Stimulated activated naive CD8-positive, alpha-beta T cell treated with anti-CD3 and anti-CD28 coated beads, Interleukin-15, Interleukin-2, amounts not matched to agents 100 ng/mL and 50 ng/mL, for 24 hours (primary cell): Measurements from ENCODE around the gene DLGAP3.
"Not testable (repeated sequence)": the region's sequence is repeated elsewhere in the genome, so short reads cannot be mapped to it uniquely, and the experiment has no call there.

Source experiments
- H3K27ac Mint-ChIP-seq: one replicate; pipeline ENCODE4 v1.8.0; 2021; ENCODE audit warnings: mild to moderate bottlenecking, mixed read lengths
- H3K27me3 Mint-ChIP-seq: one replicate; pipeline ENCODE4 v1.8.0; 2021; ENCODE audit warnings: mixed read lengths
- H3K36me3 Mint-ChIP-seq: one replicate; pipeline ENCODE4 v1.8.0; 2021; ENCODE audit warnings: low read depth, mixed read lengths
- H3K4me1 Mint-ChIP-seq: one replicate; pipeline ENCODE4 v1.8.0; 2021; ENCODE audit warnings: low read depth, mixed read lengths
- H3K4me3 Mint-ChIP-seq: one replicate; pipeline ENCODE4 v1.8.0; 2021; ENCODE audit warnings: mild to moderate bottlenecking, mixed read lengths
- H3K9me3 Mint-ChIP-seq: one replicate; pipeline ENCODE4 v1.8.0; 2021; ENCODE audit warnings: mixed read lengths

The DLGAP3 gene

GRCh38 chr1:34929497-34929852, at the start of gene DLGAP3:
TSS of gene DLGAP3 (minus strand) at chr1:34929650. CDS start at chr1:34905383, 24,267 bp downstream.
- peaks cover 59% of the 10 kb centered on the region for H3K27me3 Mint-ChIP-seq
- H3K36me3 Mint-ChIP-seq: no peaks in the 10 kb centered on the region
- no peaks in the 10 kb centered on the region for H3K9me3 Mint-ChIP-seq
- H3K4me3 Mint-ChIP-seq: peak within 1 kb of the TSS; percentile 84
- H3K27ac Mint-ChIP-seq: peak within 1 kb of the TSS; percentile 58
- peaks cover 10% of the 10 kb centered on the region for H3K4me1 Mint-ChIP-seq

- no peaks in the 10 kb centered on the region for H3K27me3 Mint-ChIP-seq
- H3K27ac Mint-ChIP-seq: peak overlapping the region; percentile 49
- H3K36me3 Mint-ChIP-seq: peaks cover 32% of the 10 kb centered on the region
Measured at GRCh38 chr1:34978921-34979320, 49.5 kb upstream of the DLGAP3 start.

GRCh38 chr1:34977858-34978257, 48.4 kb upstream of the DLGAP3 start:
- peaks cover 4% of the 10 kb centered on the region for H3K9me3 Mint-ChIP-seq
- H3K36me3 Mint-ChIP-seq: peaks cover 32% of the 10 kb centered on the region
- H3K4me3 Mint-ChIP-seq: no peak overlapping the region
- H3K27ac Mint-ChIP-seq: peak overlapping the region; percentile 49
- H3K4me1 Mint-ChIP-seq: peaks cover 20% of the 10 kb centered on the region
- H3K27me3 Mint-ChIP-seq: no peaks in the 10 kb centered on the region

More at GRCh38 chr1:34978921-34979320, 49.5 kb upstream of the DLGAP3 start:
- Mint-ChIP-seq H3K4me1 (peaks cover 30% of the 10 kb centered on the region), H3K4me3 (no peak overlapping the region), H3K9me3 (peaks cover 4% of the 10 kb centered on the region)

GRCh38 chr1:34977210-34977471, 47.7 kb upstream of the DLGAP3 start:
- H3K27me3 Mint-ChIP-seq: no peaks in the 10 kb centered on the region
- peaks cover 29% of the 10 kb centered on the region for H3K36me3 Mint-ChIP-seq
- H3K4me3 Mint-ChIP-seq: no peak overlapping the region
- no peak overlapping the region for H3K27ac Mint-ChIP-seq
- H3K9me3 Mint-ChIP-seq: peaks cover 4% of the 10 kb centered on the region
- H3K4me1 Mint-ChIP-seq: peaks cover 16% of the 10 kb centered on the region

GRCh38 chr1:34976384-34977209, 47.1 kb upstream of the DLGAP3 start:
- H3K36me3 Mint-ChIP-seq: peaks cover 23% of the 10 kb centered on the region
- peaks cover 4% of the 10 kb centered on the region for H3K9me3 Mint-ChIP-seq
- peaks cover 16% of the 10 kb centered on the region for H3K4me1 Mint-ChIP-seq
- no peaks in the 10 kb centered on the region for H3K27me3 Mint-ChIP-seq
- H3K27ac Mint-ChIP-seq: no peak overlapping the region
- no peak overlapping the region for H3K4me3 Mint-ChIP-seq

- Mint-ChIP-seq H3K27me3 (no peaks in the 10 kb centered on the region), H3K27ac (no peak overlapping the region), H3K4me3 (no peak overlapping the region), H3K9me3 (peaks cover 4% of the 10 kb centered on the region), H3K4me1 (peaks cover 10% of the 10 kb centered on the region), H3K36me3 (peaks cover 18% of the 10 kb centered on the region)
Measured at GRCh38 chr1:34975771-34976170, 46.3 kb upstream of the DLGAP3 start.

- Mint-ChIP-seq H3K9me3 (peaks cover 4% of the 10 kb centered on the region), H3K27ac (no peak overlapping the region), H3K4me3 (no peak overlapping the region), H3K27me3 (no peaks in the 10 kb centered on the region), H3K36me3 (peaks cover 14% of the 10 kb centered on the region), H3K4me1 (peaks cover 5% of the 10 kb centered on the region)
Measured at GRCh38 chr1:34975338-34975737, 45.9 kb upstream of the DLGAP3 start.

- Mint-ChIP-seq H3K4me3 (no peak overlapping the region), H3K36me3 (peaks cover 12% of the 10 kb centered on the region), H3K9me3 (peaks cover 4% of the 10 kb centered on the region), H3K27ac (no peak overlapping the region), H3K27me3 (no peaks in the 10 kb centered on the region), H3K4me1 (peaks cover 5% of the 10 kb centered on the region)
Measured at GRCh38 chr1:34974626-34975025, 45.2 kb upstream of the DLGAP3 start.

GRCh38 chr1:34973326-34973725, 43.9 kb upstream of the DLGAP3 start:
- Mint-ChIP-seq H3K4me1 (peaks cover 2% of the 10 kb centered on the region), H3K36me3 (peaks cover 12% of the 10 kb centered on the region), H3K27ac (no peak overlapping the region), H3K4me3 (no peak overlapping the region), H3K9me3 (peaks cover 4% of the 10 kb centered on the region), H3K27me3 (no peaks in the 10 kb centered on the region)

GRCh38 chr1:34970829-34971228, 41.4 kb upstream of the DLGAP3 start:
- Mint-ChIP-seq H3K4me3 (no peak overlapping the region), H3K36me3 (peaks cover 3% of the 10 kb centered on the region), H3K9me3 (peaks cover 3% of the 10 kb centered on the region), H3K27me3 (no peaks in the 10 kb centered on the region), H3K27ac (no peak overlapping the region), H3K4me1 (peaks cover 2% of the 10 kb centered on the region)

- no peak overlapping the region for H3K27ac Mint-ChIP-seq
- H3K27me3 Mint-ChIP-seq: no peaks in the 10 kb centered on the region
- peaks cover 2% of the 10 kb centered on the region for H3K4me1 Mint-ChIP-seq
- no peaks in the 10 kb centered on the region for H3K36me3 Mint-ChIP-seq
- no peak overlapping the region for H3K4me3 Mint-ChIP-seq
- H3K9me3 Mint-ChIP-seq: no peaks in the 10 kb centered on the region
Measured at GRCh38 chr1:34970220-34970735, 40.8 kb upstream of the DLGAP3 start.

- not testable (repeated sequence) for H3K4me1 Mint-ChIP-seq, H3K36me3 Mint-ChIP-seq, H3K9me3 Mint-ChIP-seq, H3K4me3 Mint-ChIP-seq, H3K27me3 Mint-ChIP-seq, H3K27ac Mint-ChIP-seq
Measured at GRCh38 chr1:34968297-34968696, 38.8 kb upstream of the DLGAP3 start.

GRCh38 chr1:34967672-34968071, 38.2 kb upstream of the DLGAP3 start:
- H3K4me1 Mint-ChIP-seq, H3K9me3 Mint-ChIP-seq, H3K27me3 Mint-ChIP-seq, H3K27ac Mint-ChIP-seq, H3K4me3 Mint-ChIP-seq, H3K36me3 Mint-ChIP-seq: not testable (repeated sequence)

- Mint-ChIP-seq H3K4me3 (no peak overlapping the region), H3K27ac (no peak overlapping the region), H3K36me3 (no peaks in the 10 kb centered on the region), H3K27me3 (no peaks in the 10 kb centered on the region), H3K9me3 (no peaks in the 10 kb centered on the region), H3K4me1 (peaks cover 2% of the 10 kb centered on the region)
Measured at GRCh38 chr1:34965597-34965996, 36.1 kb upstream of the DLGAP3 start.

GRCh38 chr1:34950428-34950827, 21.0 kb upstream of the DLGAP3 start:
- Mint-ChIP-seq H3K27ac (no peak overlapping the region), H3K4me1 (no peaks in the 10 kb centered on the region), H3K9me3 (no peaks in the 10 kb centered on the region), H3K4me3 (no peak overlapping the region), H3K36me3 (peaks cover 8% of the 10 kb centered on the region), H3K27me3 (peaks cover 12% of the 10 kb centered on the region)

- H3K9me3 Mint-ChIP-seq, H3K4me1 Mint-ChIP-seq, H3K4me3 Mint-ChIP-seq, H3K27ac Mint-ChIP-seq, H3K36me3 Mint-ChIP-seq: not testable (repeated sequence)
- peaks cover 12% of the 10 kb centered on the region for H3K27me3 Mint-ChIP-seq
Measured at GRCh38 chr1:34948739-34949138, 19.3 kb upstream of the DLGAP3 start.
